GM19438 (cell line): Measurements from ENCODE around the gene CNTNAP5.

Experiments
- ATAC-seq: cut with Tn5 transposase; IDR thresholded peaks from one replicate; pipeline ENCODE4 v1.9.1; 2021; ENCODE audit warnings: low read depth; ENCODE audit not compliant: unreplicated experiment

The CNTNAP5 gene

GRCh38 chr2:124662946-124663644 lies 638.0 kb downstream of the CNTNAP5 start:
- ATAC-seq: no peak

GRCh38 chr2:124663645-124663997 lies 638.5 kb downstream of the CNTNAP5 start:
- ATAC-seq: no peak

- no peak for ATAC-seq
Measured at GRCh38 chr2:124664363-124664762, 639.3 kb downstream of the CNTNAP5 start.

- ATAC-seq: no peak
Measured at GRCh38 chr2:124666976-124667375, 641.9 kb downstream of the CNTNAP5 start.

GRCh38 chr2:124668161-124668560 lies 643.1 kb downstream of the CNTNAP5 start:
- ATAC-seq: no peak

GRCh38 chr2:124670187-124670586 lies 645.1 kb downstream of the CNTNAP5 start:
- no peak for ATAC-seq

- ATAC-seq: no peak
Measured at GRCh38 chr2:124678043-124678442, 653.0 kb downstream of the CNTNAP5 start.

- no peak for ATAC-seq
Measured at GRCh38 chr2:124683536-124684428, 658.7 kb downstream of the CNTNAP5 start.

GRCh38 chr2:124689348-124689747 lies 664.3 kb downstream of the CNTNAP5 start:
- ATAC-seq: no peak

- no peak for ATAC-seq
Measured at GRCh38 chr2:124692216-124692615, 667.1 kb downstream of the CNTNAP5 start.

- ATAC-seq: no peak
Measured at GRCh38 chr2:124692707-124693106, 667.6 kb downstream of the CNTNAP5 start.

- ATAC-seq: no peak
Measured at GRCh38 chr2:124693156-124693555, 668.1 kb downstream of the CNTNAP5 start.

- ATAC-seq: no peak
Measured at GRCh38 chr2:124698979-124699565, 674.0 kb downstream of the CNTNAP5 start.

- no peak for ATAC-seq
Measured at GRCh38 chr2:124702777-124703176, 677.7 kb downstream of the CNTNAP5 start.

- ATAC-seq: no peak
Measured at GRCh38 chr2:124704071-124704925, 679.2 kb downstream of the CNTNAP5 start.

- no peak for ATAC-seq
Measured at GRCh38 chr2:124708661-124709060, 683.6 kb downstream of the CNTNAP5 start.

GRCh38 chr2:124713969-124714368 lies 688.9 kb downstream of the CNTNAP5 start:
- ATAC-seq: no peak

- no peak for ATAC-seq
Measured at GRCh38 chr2:124725187-124725586, 700.1 kb downstream of the CNTNAP5 start.

GRCh38 chr2:124740636-124741035 lies 715.5 kb downstream of the CNTNAP5 start:
- no peak for ATAC-seq

GRCh38 chr2:124753842-124754241 lies 728.8 kb downstream of the CNTNAP5 start:
- no peak for ATAC-seq

GRCh38 chr2:124755386-124755785 lies 730.3 kb downstream of the CNTNAP5 start:
- no peak for ATAC-seq
